MM.1S (cell line): Measurements from ENCODE around the gene TGFBI.

Source experiments
- DNase-seq: peaks from one replicate; pipeline ENCODE4 v3.0.0-alpha.2; 2015
- H2AFZ ChIP-seq: fragments of 300-600 bp; sonication (generic); 2 replicates; pipeline ENCODE4 v1.6.0; 2016; ENCODE audit warnings: antibody characterized with exemption, low read length
- H3F3A ChIP-seq: fragments of 300-600 bp; sonication (generic); 2 replicates; pipeline ENCODE4 v1.6.1; 2016; ENCODE audit warnings: mild to moderate bottlenecking, antibody characterized with exemption, low read length, moderate library complexity, mixed read lengths; ENCODE audit not compliant: insufficient read depth
- H3K27ac ChIP-seq: fragments of 300-600 bp; sonication (generic); 2 replicates; pipeline ENCODE4 v1.5.1; 2016; ENCODE audit warnings: mild to moderate bottlenecking, low read length
- H3K27me3 ChIP-seq: fragments of 300-600 bp; sonication (generic); replicated peaks from 2 replicates; pipeline ENCODE4 v1.6.0; 2016; ENCODE audit warnings: low read length; ENCODE audit not compliant: insufficient read depth
- H3K36me3 ChIP-seq: fragments of 300-600 bp; sonication (generic); replicated peaks from 2 replicates; pipeline ENCODE4 v1.6.1; 2016; ENCODE audit warnings: mild to moderate bottlenecking, low read length, mixed read lengths; ENCODE audit not compliant: insufficient read depth
- H3K4me1 ChIP-seq: fragments of 300-600 bp; sonication (generic); 2 replicates; pipeline ENCODE4 v1.6.1; 2016; ENCODE audit warnings: low read length, mixed read lengths
- H3K4me2 ChIP-seq: fragments of 300-600 bp; sonication (generic); 2 replicates; pipeline ENCODE4 v1.6.0; 2016; ENCODE audit warnings: low read depth, low read length
- H3K4me3 ChIP-seq: fragments of 300-600 bp; sonication (generic); 2 replicates; pipeline ENCODE4 v1.5.1; 2016; ENCODE audit warnings: low read length, mixed read lengths
- H3K79me2 ChIP-seq: fragments of 300-600 bp; sonication (generic); 2 replicates; pipeline ENCODE4 v1.6.1; 2016; ENCODE audit warnings: mixed run types, low read length, mixed read lengths
- H3K9ac ChIP-seq: fragments of 300-600 bp; sonication (generic); 2 replicates; pipeline ENCODE4 v1.6.1; 2016; ENCODE audit warnings: low read length, mixed read lengths
- H3K9me2 ChIP-seq: fragments of 300-600 bp; sonication (generic); replicated peaks from 2 replicates; pipeline ENCODE4 v1.6.1; 2016; ENCODE audit warnings: mild to moderate bottlenecking, low read length, mixed read lengths; ENCODE audit not compliant: insufficient read depth
- H3K9me3 ChIP-seq: fragments of 300-600 bp; sonication (generic); replicated peaks from 2 replicates; pipeline ENCODE4 v1.6.1; 2016; ENCODE audit warnings: mild to moderate bottlenecking, low read length, mixed read lengths; ENCODE audit not compliant: insufficient read depth
- H4K20me1 ChIP-seq: fragments of 300-600 bp; sonication (generic); 2 replicates; pipeline ENCODE4 v1.6.1; 2016; ENCODE audit warnings: mild to moderate bottlenecking, low read length, moderate library complexity, mixed read lengths; ENCODE audit not compliant: insufficient read depth
- EZH2 ChIP-seq: fragments of 300-600 bp; sonication (generic); optimal IDR thresholded peaks from 2 replicates; pipeline ENCODE3; 2017; ENCODE audit warnings: low read depth, mild to moderate bottlenecking, antibody characterized with exemption, low read length, mixed read lengths
- EZH2phosphoT487 ChIP-seq: fragments of 300-600 bp; sonication (generic); IDR thresholded peaks from 2 replicates; pipeline ENCODE4 v1.6.1; 2018; ENCODE audit warnings: antibody characterized with exemption, low read length
- TF ChIP-seq, protein P1 (sequence below): fragments of 300-600 bp; sonication (generic); IDR thresholded peaks from 2 replicates; pipeline ENCODE4 v1.5.1; 2016; ENCODE audit warnings: antibody characterized with exemption, low read length, mixed read lengths

TGFBI gene

DNA sequence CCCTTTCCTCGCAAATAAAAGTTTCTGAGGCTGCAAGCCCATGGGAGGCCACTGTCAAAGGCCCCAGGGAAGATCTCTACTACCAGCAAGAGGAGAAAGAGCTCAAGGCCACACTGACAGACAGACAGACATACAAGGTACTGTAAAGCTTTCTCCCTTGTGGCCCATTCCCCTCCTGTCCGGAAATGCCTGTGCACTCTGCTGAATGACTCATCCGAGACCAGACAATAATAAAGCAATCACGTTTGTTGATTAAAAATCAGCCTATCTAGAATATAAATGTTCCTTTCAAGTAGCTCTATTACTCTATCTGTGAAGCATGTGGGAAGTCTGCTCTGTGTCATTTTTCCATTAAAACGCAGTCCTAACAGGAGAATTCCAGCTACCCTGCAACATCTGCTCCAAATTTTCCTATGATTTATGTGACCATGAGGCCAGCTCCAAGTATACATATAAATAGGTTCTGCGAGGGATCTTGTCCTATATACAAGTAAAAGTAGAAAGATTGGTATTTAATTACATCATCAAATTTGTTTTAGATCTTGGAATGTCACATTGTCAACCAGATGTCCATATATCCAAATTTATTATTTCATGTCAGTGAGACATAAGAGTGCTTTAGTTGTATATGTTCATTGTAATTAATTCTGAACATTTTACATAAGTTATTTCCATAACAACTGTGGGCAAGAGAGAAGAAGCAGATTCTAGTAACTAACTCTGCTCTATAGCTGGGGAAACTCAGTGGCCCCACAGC is 34.7 kb upstream of the TGFBI start:
- Histone ChIP-seq H3K4me3 (no peak overlapping the region), H3K4me2 (no peak overlapping the region), H4K20me1 (no peaks in the 10 kb centered on the region), H3K9me3 (no peaks in the 10 kb centered on the region), H3K9me2 (no peaks in the 10 kb centered on the region), H3F3A (no peaks in the 10 kb centered on the region), H3K9ac (no peak overlapping the region), H3K4me1 (no peaks in the 10 kb centered on the region), H3K27me3 (no peaks in the 10 kb centered on the region), H3K79me2 (no peaks in the 10 kb centered on the region), H2AFZ (no peak overlapping the region), H3K27ac (no peak overlapping the region), H3K36me3 (no peaks in the 10 kb centered on the region)
- TF ChIP-seq, protein P1, sequence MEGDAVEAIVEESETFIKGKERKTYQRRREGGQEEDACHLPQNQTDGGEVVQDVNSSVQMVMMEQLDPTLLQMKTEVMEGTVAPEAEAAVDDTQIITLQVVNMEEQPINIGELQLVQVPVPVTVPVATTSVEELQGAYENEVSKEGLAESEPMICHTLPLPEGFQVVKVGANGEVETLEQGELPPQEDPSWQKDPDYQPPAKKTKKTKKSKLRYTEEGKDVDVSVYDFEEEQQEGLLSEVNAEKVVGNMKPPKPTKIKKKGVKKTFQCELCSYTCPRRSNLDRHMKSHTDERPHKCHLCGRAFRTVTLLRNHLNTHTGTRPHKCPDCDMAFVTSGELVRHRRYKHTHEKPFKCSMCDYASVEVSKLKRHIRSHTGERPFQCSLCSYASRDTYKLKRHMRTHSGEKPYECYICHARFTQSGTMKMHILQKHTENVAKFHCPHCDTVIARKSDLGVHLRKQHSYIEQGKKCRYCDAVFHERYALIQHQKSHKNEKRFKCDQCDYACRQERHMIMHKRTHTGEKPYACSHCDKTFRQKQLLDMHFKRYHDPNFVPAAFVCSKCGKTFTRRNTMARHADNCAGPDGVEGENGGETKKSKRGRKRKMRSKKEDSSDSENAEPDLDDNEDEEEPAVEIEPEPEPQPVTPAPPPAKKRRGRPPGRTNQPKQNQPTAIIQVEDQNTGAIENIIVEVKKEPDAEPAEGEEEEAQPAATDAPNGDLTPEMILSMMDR, result no peak
- TF ChIP-seq EZH2phosphoT487 (no peak), EZH2 (no peak)
- DNase-seq, result no peak

DNA sequence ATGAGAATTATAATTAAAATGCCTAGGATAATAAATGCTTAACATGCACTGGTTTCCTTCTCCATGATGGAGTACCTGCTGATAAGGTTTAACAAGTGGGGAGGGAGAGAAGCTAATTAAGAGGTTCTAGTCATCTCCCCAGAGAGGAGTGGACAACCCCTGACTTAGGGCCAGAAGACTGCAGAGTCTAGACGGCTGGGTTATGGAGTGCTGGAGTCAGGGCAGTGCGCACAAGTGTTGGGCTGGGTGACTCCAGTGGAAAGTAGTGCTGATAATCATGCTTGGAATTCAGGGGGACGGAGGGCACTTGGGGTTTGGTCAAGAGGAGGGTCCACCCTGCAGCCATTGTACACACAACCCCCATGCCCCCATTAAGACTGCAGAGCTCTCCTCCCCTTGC is 32.8 kb upstream of the TGFBI start:
- H3K9me3 ChIP-seq, result no peaks in the 10 kb centered on the region
- no peaks in the 10 kb centered on the region for H3K27me3 ChIP-seq
- H3K27ac ChIP-seq, result no peak overlapping the region
- no peaks in the 10 kb centered on the region for H3K79me2 ChIP-seq
- H3K9me2 ChIP-seq, result no peaks in the 10 kb centered on the region
- no peaks in the 10 kb centered on the region for H3K36me3 ChIP-seq
- H2AFZ ChIP-seq, result no peak overlapping the region
- H3K4me3 ChIP-seq, result no peak overlapping the region
- no peaks in the 10 kb centered on the region for H3F3A ChIP-seq
- no peaks in the 10 kb centered on the region for H3K4me1 ChIP-seq
- TF ChIP-seq EZH2, result no peak
- TF ChIP-seq, protein P1, result no peak
- no peak for TF ChIP-seq EZH2phosphoT487
- H4K20me1 ChIP-seq, result no peaks in the 10 kb centered on the region
- H3K9ac ChIP-seq, result no peak overlapping the region
- DNase-seq, result no peak
- no peak overlapping the region for H3K4me2 ChIP-seq

DNA sequence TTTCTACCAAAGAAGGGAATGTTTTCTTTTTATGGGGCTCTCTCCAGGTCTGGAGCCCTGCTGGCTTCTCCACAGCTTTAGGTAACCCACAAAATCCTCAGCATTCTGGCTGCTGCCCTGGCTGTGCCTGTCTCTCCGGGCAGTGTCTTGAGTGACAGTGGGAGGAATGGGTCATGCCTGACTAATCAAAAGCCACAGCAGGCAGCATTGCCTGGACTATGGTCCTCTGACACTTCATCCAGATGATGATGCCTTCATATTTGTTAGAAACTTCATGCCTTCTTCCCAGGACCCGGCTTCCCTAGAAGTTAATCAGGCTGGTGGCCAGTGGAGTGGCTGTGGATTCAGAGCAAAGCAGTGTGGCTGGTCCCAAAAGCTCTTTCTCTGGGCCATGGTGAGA is 32.2 kb upstream of the TGFBI start:
- H3K4me2 ChIP-seq, result no peak overlapping the region

More for the DNA sequence above, 32.2 kb upstream of the TGFBI start:
- no peak overlapping the region for H3K27ac ChIP-seq
- H3K27me3 ChIP-seq, result no peaks in the 10 kb centered on the region
- no peaks in the 10 kb centered on the region for H3K4me1 ChIP-seq
- H2AFZ ChIP-seq, result no peak overlapping the region
- H3K9me2 ChIP-seq, result no peaks in the 10 kb centered on the region
- H4K20me1 ChIP-seq, result no peaks in the 10 kb centered on the region
- H3K9ac ChIP-seq, result no peak overlapping the region
- no peaks in the 10 kb centered on the region for H3K9me3 ChIP-seq
- no peaks in the 10 kb centered on the region for H3F3A ChIP-seq
- no peak overlapping the region for H3K4me3 ChIP-seq
- TF ChIP-seq EZH2 (no peak), EZH2phosphoT487 (no peak)
- TF ChIP-seq, protein P1, result no peak
- H3K79me2 ChIP-seq, result no peaks in the 10 kb centered on the region
- H3K36me3 ChIP-seq, result no peaks in the 10 kb centered on the region
- no peak for DNase-seq
